Astrocyte (in vitro differentiated cells and primary cell): ENCODE data around the gene SLC6A11. TPM values are rescaled to one million over a fixed set of nuclear protein-coding genes. Genes with fewer than 3 reads are reported as not detected.

Experiments
- DNase-seq: peaks from one replicate; pipeline ENCODE4 v3.0.0-alpha.2; 2010; ENCODE audit warnings: low read depth
- FAIRE-seq: peaks from 2 replicates; lab custom pipeline; 2011; peaks lifted over from hg19 to GRCh38; lab: Jason Lieb, UNC
- H2AFZ ChIP-seq: 2 replicates; pipeline ENCODE4 v1.6.0; 2012; ENCODE audit warnings: low read depth, low read length, inconsistent platforms
- H3K27ac ChIP-seq: 2 replicates; pipeline ENCODE4 v1.5.1; 2011; ENCODE audit warnings: low read depth, low read length, inconsistent platforms
- H3K27me3 ChIP-seq: 2 replicates; pipeline ENCODE4 v1.6.0; 2011; ENCODE audit warnings: low read length, inconsistent platforms; ENCODE audit not compliant: insufficient read depth
- H3K36me3 ChIP-seq: 2 replicates; pipeline ENCODE4 v1.5.1; 2011; ENCODE audit warnings: low read length, inconsistent platforms; ENCODE audit not compliant: insufficient read depth
- H3K4me1 ChIP-seq: 2 replicates; pipeline ENCODE4 v1.5.1; 2011; ENCODE audit warnings: low read length, inconsistent platforms; ENCODE audit not compliant: insufficient read depth
- H3K4me2 ChIP-seq: 2 replicates; pipeline ENCODE4 v1.6.0; 2012; ENCODE audit warnings: low read length, inconsistent platforms
- H3K4me3 ChIP-seq: 2 replicates; pipeline ENCODE4 v1.5.1; 2011; ENCODE audit warnings: low read depth, mild to moderate bottlenecking, low read length, inconsistent platforms; ENCODE audit not compliant: insufficient read depth
- H3K79me2 ChIP-seq: 2 replicates; pipeline ENCODE4 v1.6.0; 2012; ENCODE audit warnings: mild to moderate bottlenecking, low read length, inconsistent platforms; ENCODE audit not compliant: insufficient read depth
- H3K9ac ChIP-seq: 2 replicates; pipeline ENCODE4 v1.6.0; 2012; ENCODE audit warnings: mild to moderate bottlenecking, low read length, inconsistent platforms
- H3K9me3 ChIP-seq: 2 replicates; pipeline ENCODE4 v1.5.1; 2012; ENCODE audit warnings: low read depth, mild to moderate bottlenecking, low read length, inconsistent platforms; ENCODE audit not compliant: insufficient read depth
- H4K20me1 ChIP-seq: 2 replicates; pipeline ENCODE4 v1.6.0; 2012; ENCODE audit warnings: low read length, inconsistent platforms; ENCODE audit not compliant: insufficient read depth
- H3K27ac Mint-ChIP-seq: one replicate; pipeline ENCODE4 v1.8.0; 2021; ENCODE audit warnings: mild to moderate bottlenecking, mixed read lengths; ENCODE audit not compliant: unreplicated experiment
- H3K27me3 Mint-ChIP-seq: one replicate; pipeline ENCODE4 v1.8.0; 2021; ENCODE audit warnings: low read depth, mixed read lengths; ENCODE audit not compliant: unreplicated experiment
- H3K36me3 Mint-ChIP-seq: one replicate; pipeline ENCODE4 v1.8.0; 2021; ENCODE audit warnings: low read depth, mixed read lengths; ENCODE audit not compliant: unreplicated experiment
- H3K4me1 Mint-ChIP-seq: one replicate; pipeline ENCODE4 v1.8.0; 2021; ENCODE audit warnings: low read depth, mixed read lengths; ENCODE audit not compliant: unreplicated experiment
- H3K4me3 Mint-ChIP-seq: one replicate; pipeline ENCODE4 v1.8.0; 2021; ENCODE audit warnings: mild to moderate bottlenecking, moderate library complexity, mixed read lengths; ENCODE audit not compliant: unreplicated experiment
- H3K9me3 Mint-ChIP-seq: one replicate; pipeline ENCODE4 v1.8.0; 2021; ENCODE audit warnings: mild to moderate bottlenecking, mixed read lengths; ENCODE audit not compliant: unreplicated experiment
- EZH2 ChIP-seq: IDR thresholded peaks from 2 replicates; pipeline ENCODE4 v1.6.1; 2012; ENCODE audit warnings: mild to moderate bottlenecking, low read length, inconsistent platforms; ENCODE audit not compliant: insufficient read depth
- total RNA-seq: library from RNA; stranded (reverse); gene quantifications from 2 replicates; pipeline ENCODE4 v1.2.1, GENCODE V29; 2021
- TF ChIP-seq, protein P1 (sequence below): IDR thresholded peaks from 2 replicates; pipeline ENCODE4 v1.5.1; 2011; ENCODE audit warnings: low read depth, mild to moderate bottlenecking, inconsistent platforms, low read length, moderate library complexity; ENCODE audit not compliant: insufficient read depth

The SLC6A11 gene
- total RNA-seq, 1 donor from 2014 or later, result 0.34 TPM

DNA sequence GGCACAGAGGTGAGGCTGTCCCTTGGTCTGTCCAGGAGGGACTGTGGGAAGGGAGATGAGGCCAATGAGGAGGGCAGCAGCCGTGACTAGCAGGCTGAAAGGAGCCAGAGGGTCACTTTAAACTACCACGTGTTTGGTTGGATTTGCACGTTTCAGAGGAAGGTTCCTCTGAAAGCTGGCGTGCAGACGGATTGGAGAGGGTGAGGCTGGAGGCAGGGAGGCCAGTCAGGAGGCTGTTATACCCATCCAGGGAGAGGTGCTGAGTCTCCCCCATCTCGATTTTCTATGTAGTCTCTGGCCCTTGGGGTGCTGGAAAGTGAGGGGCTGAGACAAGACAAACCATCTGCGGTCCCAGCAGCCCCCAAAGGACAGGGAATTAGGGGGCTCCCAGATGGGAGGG is 116.6 kb downstream of the SLC6A11 start:
- FAIRE-seq, result no peak
- H3K27me3 ChIP-seq, result no peaks in the 10 kb centered on the region

DNA sequence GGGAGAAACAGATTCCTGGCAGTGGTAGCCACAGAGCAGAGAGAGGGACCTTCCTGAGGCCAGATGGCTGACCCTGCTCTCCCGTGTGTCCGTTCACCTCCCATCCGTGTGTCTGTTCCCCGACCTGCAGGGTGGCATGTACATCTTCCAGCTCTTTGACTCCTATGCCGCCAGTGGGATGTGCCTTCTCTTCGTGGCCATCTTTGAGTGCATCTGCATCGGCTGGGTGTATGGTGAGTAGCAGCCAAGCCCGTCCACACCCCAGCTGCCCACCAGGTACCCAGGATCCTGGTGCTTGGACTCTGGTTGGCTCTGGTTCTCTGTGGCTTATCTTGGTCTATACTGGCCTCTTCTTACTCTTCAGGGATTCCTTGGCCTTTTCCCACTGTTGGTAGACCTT is 117.0 kb downstream of the SLC6A11 start:
- no peak overlapping the region for H3K9ac ChIP-seq
- peaks cover 43% of the 10 kb centered on the region for H3K27me3 Mint-ChIP-seq
- peaks cover 16% of the 10 kb centered on the region for H3K4me1 ChIP-seq
- peak overlapping the region; percentile 36 for H3K27ac ChIP-seq
- H3K79me2 ChIP-seq, result no peaks in the 10 kb centered on the region
- DNase-seq, result no peak
- H3K36me3 ChIP-seq, result no peaks in the 10 kb centered on the region
- peaks cover 9% of the 10 kb centered on the region for H3K4me1 Mint-ChIP-seq
- H3K4me3 Mint-ChIP-seq, result no peak overlapping the region
- H4K20me1 ChIP-seq, result no peaks in the 10 kb centered on the region
- peak overlapping the region; percentile 68 for H3K4me2 ChIP-seq
- H3K4me3 ChIP-seq, result no peak overlapping the region
- H3K9me3 ChIP-seq, result no peaks in the 10 kb centered on the region
- H2AFZ ChIP-seq, result no peak overlapping the region
- H3K27me3 ChIP-seq, result no peaks in the 10 kb centered on the region
- no peaks in the 10 kb centered on the region for H3K36me3 Mint-ChIP-seq
- FAIRE-seq, result no peak
- H3K27ac Mint-ChIP-seq, result peak overlapping the region; percentile 12
- no peaks in the 10 kb centered on the region for H3K9me3 Mint-ChIP-seq
- TF ChIP-seq, protein P1, sequence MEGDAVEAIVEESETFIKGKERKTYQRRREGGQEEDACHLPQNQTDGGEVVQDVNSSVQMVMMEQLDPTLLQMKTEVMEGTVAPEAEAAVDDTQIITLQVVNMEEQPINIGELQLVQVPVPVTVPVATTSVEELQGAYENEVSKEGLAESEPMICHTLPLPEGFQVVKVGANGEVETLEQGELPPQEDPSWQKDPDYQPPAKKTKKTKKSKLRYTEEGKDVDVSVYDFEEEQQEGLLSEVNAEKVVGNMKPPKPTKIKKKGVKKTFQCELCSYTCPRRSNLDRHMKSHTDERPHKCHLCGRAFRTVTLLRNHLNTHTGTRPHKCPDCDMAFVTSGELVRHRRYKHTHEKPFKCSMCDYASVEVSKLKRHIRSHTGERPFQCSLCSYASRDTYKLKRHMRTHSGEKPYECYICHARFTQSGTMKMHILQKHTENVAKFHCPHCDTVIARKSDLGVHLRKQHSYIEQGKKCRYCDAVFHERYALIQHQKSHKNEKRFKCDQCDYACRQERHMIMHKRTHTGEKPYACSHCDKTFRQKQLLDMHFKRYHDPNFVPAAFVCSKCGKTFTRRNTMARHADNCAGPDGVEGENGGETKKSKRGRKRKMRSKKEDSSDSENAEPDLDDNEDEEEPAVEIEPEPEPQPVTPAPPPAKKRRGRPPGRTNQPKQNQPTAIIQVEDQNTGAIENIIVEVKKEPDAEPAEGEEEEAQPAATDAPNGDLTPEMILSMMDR, result no peak
- TF ChIP-seq EZH2, result no peak

More for the DNA sequence above, 116.6 kb downstream of the SLC6A11 start:
- Mint-ChIP-seq H3K9me3 (no peaks in the 10 kb centered on the region), H3K27ac (no peak overlapping the region), H3K4me1 (peaks cover 9% of the 10 kb centered on the region), H3K4me3 (no peak overlapping the region), H3K27me3 (peaks cover 45% of the 10 kb centered on the region), H3K36me3 (no peaks in the 10 kb centered on the region)
- TF ChIP-seq, protein P1, result no peak
- no peak for TF ChIP-seq EZH2
- H3K36me3 ChIP-seq, result no peaks in the 10 kb centered on the region
- H3K9me3 ChIP-seq, result no peaks in the 10 kb centered on the region
- no peak overlapping the region for H3K4me3 ChIP-seq
- H3K9ac ChIP-seq, result no peak overlapping the region
- H3K4me2 ChIP-seq, result no peak overlapping the region
- no peak overlapping the region for H2AFZ ChIP-seq
- no peak for DNase-seq
- peaks cover 16% of the 10 kb centered on the region for H3K4me1 ChIP-seq
- H3K79me2 ChIP-seq, result no peaks in the 10 kb centered on the region
- H4K20me1 ChIP-seq, result no peaks in the 10 kb centered on the region
- no peak overlapping the region for H3K27ac ChIP-seq

DNA sequence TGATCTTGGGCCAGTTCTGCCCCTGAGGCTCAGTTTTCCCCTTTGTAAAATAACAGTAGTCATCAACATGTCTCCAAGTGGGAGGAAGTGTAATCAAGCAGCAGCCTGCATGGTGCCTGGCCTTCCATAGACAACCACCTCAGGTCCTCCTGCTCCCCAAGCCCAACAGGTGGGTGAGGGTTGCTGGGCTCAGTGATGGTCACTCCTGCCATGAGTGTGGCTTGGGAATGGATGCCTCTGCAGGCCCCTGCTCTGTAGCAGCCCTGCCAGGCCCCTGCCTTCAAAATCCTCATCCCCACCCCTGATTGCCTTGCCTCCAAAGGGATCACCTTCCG is 117.4 kb downstream of the SLC6A11 start:
- Mint-ChIP-seq H3K9me3 (no peaks in the 10 kb centered on the region), H3K27ac (peak overlapping the region; percentile 12), H3K4me1 (peaks cover 9% of the 10 kb centered on the region), H3K27me3 (peaks cover 42% of the 10 kb centered on the region), H3K4me3 (no peak overlapping the region), H3K36me3 (no peaks in the 10 kb centered on the region)
- Histone ChIP-seq H3K4me3 (no peak overlapping the region), H3K4me1 (peaks cover 16% of the 10 kb centered on the region), H2AFZ (peak overlapping the region; percentile 70), H3K36me3 (no peaks in the 10 kb centered on the region), H3K9me3 (no peaks in the 10 kb centered on the region), H3K4me2 (peak overlapping the region; percentile 68), H4K20me1 (no peaks in the 10 kb centered on the region), H3K9ac (peak overlapping the region; percentile 1), H3K27me3 (no peaks in the 10 kb centered on the region), H3K27ac (peak overlapping the region; percentile 36), H3K79me2 (no peaks in the 10 kb centered on the region)
- FAIRE-seq, result no peak
- TF ChIP-seq, protein P1, result no peak
- no peak for DNase-seq
